HEK293T (cell line): Measurements from ENCODE around the gene PRDM13.
"Not testable (repeated sequence)": the region's sequence is repeated elsewhere in the genome, so short reads cannot be mapped to it uniquely, and the experiment has no call there.

Experiments
- CTCF ChIA-PET: fragments of 350-600 bp; formaldehyde crosslinking; extraction: SDS; loops from one replicate; lab custom pipeline; 2021; ENCODE audit warnings: antibody characterized with exemption, inconsistent platforms; lab: Yijun Ruan, JAX
- POLR2A ChIA-PET: fragments of 350-600 bp; formaldehyde crosslinking; extraction: SDS; loops from one replicate; lab custom pipeline; 2020; ENCODE audit warnings: antibody characterized with exemption, inconsistent platforms; lab: Yijun Ruan, JAX
- DNase-seq: peaks from one replicate; pipeline ENCODE4 v3.0.0; 2012; ENCODE audit warnings: mixed read lengths; ENCODE audit errors: extremely low spot score
- ARNT ChIP-seq: fragments of 450-650 bp; IDR thresholded peaks from 2 replicates; pipeline ENCODE4 v1.6.1; 2017; ENCODE audit warnings: mild to moderate bottlenecking
- BHLHE40 ChIP-seq: fragments of 450-650 bp; IDR thresholded peaks from 2 replicates; pipeline ENCODE4 v1.6.1; 2016; ENCODE audit warnings: mild to moderate bottlenecking, moderate library complexity, borderline replicate concordance
- CTBP1 ChIP-seq: fragments of 450-650 bp; IDR thresholded peaks from 2 replicates; pipeline ENCODE4 v1.6.1; 2016; ENCODE audit warnings: borderline replicate concordance
- ELF4 ChIP-seq: fragments of 450-650 bp; IDR thresholded peaks from 2 replicates; pipeline ENCODE4 v1.6.1; 2017; ENCODE audit warnings: antibody characterized with exemption
- FOXA1 ChIP-seq: fragments of 450-650 bp; IDR thresholded peaks from 2 replicates; pipeline ENCODE4 v1.6.1; 2016; ENCODE audit warnings: mild to moderate bottlenecking
- FOXK2 ChIP-seq: fragments of 450-650 bp; IDR thresholded peaks from 2 replicates; pipeline ENCODE4 v1.6.1; 2016; ENCODE audit warnings: mild to moderate bottlenecking
- FOXM1 ChIP-seq: fragments of 450-650 bp; IDR thresholded peaks from 2 replicates; pipeline ENCODE4 v1.6.1; 2017; ENCODE audit warnings: mild to moderate bottlenecking, borderline replicate concordance
- HDGF ChIP-seq: fragments of 450-650 bp; IDR thresholded peaks from 2 replicates; pipeline ENCODE4 v1.6.1; 2017; ENCODE audit warnings: antibody characterized with exemption, borderline replicate concordance
- L3MBTL2 ChIP-seq: fragments of 450-650 bp; conservative IDR thresholded peaks from 2 replicates; pipeline ENCODE4 v1.6.1; 2016; ENCODE audit warnings: mild to moderate bottlenecking
- LEF1 ChIP-seq: fragments of 450-650 bp; IDR thresholded peaks from 2 replicates; pipeline ENCODE4 v1.6.1; 2017; ENCODE audit warnings: mild to moderate bottlenecking, borderline replicate concordance
- NFRKB ChIP-seq: fragments of 450-650 bp; IDR thresholded peaks from 2 replicates; pipeline ENCODE4 v1.6.1; 2016; ENCODE audit warnings: mild to moderate bottlenecking, moderate library complexity
- SP1 ChIP-seq: fragments of 450-650 bp; IDR thresholded peaks from 2 replicates; pipeline ENCODE4 v1.6.1; 2017
- SUZ12 ChIP-seq: fragments of 450-650 bp; IDR thresholded peaks from 2 replicates; pipeline ENCODE4 v1.6.1; 2016; ENCODE audit warnings: mild to moderate bottlenecking
- TARDBP ChIP-seq: fragments of 450-650 bp; IDR thresholded peaks from 2 replicates; pipeline ENCODE4 v1.6.1; 2016
- ZNF384 ChIP-seq: fragments of 450-650 bp; IDR thresholded peaks from 2 replicates; pipeline ENCODE4 v1.6.1; 2016
- TF ChIP-seq, protein P1 (sequence below): fragments of 450-650 bp; IDR thresholded peaks from 2 replicates; pipeline ENCODE4 v1.6.1; 2016

Gene PRDM13

DNA sequence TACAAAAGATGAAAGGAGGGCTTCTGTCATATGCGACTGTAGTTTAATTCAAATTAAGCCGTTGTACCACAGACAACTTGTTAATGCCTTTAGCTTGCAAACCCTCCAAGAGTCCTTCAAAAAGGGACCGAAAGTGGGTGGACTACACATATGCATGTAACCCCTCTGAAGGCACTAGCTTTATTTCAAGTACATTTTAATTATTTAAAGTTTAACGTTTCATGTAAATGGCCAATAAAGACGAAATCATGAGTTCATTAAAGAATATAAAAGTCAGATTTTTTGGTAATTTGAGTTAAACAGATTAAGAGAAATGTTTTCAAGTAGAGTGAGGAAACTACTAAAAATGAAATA is 12.8 kb downstream of the PRDM13 start:
- ChIA-PET CTCF (no interaction called here), POLR2A (no interaction called here)
- TF ChIP-seq L3MBTL2 (no peak), ELF4 (no peak), FOXA1 (no peak), ARNT (no peak), ZNF384 (no peak)
- TF ChIP-seq, protein P1, sequence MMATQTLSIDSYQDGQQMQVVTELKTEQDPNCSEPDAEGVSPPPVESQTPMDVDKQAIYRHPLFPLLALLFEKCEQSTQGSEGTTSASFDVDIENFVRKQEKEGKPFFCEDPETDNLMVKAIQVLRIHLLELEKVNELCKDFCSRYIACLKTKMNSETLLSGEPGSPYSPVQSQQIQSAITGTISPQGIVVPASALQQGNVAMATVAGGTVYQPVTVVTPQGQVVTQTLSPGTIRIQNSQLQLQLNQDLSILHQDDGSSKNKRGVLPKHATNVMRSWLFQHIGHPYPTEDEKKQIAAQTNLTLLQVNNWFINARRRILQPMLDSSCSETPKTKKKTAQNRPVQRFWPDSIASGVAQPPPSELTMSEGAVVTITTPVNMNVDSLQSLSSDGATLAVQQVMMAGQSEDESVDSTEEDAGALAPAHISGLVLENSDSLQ: no peak
- no peak for DNase-seq

DNA sequence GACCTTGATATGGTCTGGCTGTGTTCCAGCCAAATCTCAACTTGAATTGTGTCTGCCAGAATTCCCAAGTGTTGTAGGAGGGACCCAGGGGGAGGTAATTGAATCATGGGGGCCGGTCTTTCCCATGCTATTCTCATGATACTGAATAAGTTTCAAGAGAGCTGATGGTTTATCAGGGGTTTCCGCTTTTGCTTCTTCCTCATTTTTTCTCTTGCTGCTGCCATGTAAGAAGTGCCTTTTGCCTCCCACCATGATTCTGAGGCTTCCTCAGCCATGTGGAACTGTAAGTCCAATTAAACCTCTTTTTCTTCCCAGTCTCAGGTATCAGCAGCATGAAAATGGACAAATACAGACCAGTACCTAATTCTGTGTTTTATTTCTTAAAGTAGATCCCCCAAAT is 15.4 kb downstream of the PRDM13 start:
- DNase-seq, POLR2A ChIA-PET, CTCF ChIA-PET: not testable (repeated sequence)

DNA sequence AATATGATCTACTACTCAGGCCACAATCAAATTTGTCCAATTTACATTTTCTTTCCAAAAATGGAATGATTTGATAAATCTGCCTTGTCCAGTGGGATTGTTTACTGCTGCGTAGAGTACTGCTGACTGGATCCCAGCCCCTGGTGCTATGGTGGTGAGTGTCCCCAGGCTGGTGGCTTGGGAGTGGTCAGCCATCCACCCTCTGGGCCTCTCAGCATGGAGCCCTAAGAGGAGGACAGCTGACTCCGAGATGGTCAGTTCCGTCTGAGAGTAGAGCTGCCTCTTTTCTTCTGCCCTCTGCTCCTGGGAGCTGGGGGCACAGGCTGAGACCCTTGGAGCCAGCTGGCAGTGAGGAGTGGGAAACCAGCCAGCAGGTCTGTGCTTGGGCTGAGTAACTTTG is 22.7 kb downstream of the PRDM13 start:
- ChIA-PET POLR2A (no interaction called here), CTCF (no interaction called here)
- no peak for DNase-seq
- no peak for TF ChIP-seq LEF1

DNA sequence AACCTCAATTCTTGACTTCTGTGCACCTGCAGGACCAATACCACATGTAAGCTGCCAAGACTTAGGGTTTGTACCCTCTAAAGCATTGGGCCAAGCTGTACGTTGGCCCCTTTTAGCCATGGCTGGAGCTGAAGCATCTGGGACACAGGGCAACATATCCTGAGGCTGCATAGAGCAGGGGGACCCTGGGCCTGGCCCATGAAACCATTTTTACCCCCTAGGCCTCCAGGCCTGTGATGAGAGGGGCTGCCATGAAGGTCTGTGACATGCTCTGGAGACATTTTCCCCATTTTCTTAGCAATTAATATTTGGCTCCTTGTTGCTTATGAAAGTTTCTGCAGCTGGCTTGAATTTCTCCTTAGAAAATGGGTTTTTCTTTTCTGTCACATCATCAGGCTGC is 31.0 kb downstream of the PRDM13 start:
- POLR2A ChIA-PET: no interaction called here
- TF ChIP-seq LEF1 (no peak), SUZ12 (no peak), FOXM1 (no peak), BHLHE40 (no peak), NFRKB (no peak), ELF4 (no peak), FOXK2 (no peak), ARNT (no peak), SP1 (no peak), CTBP1 (no peak), ZNF384 (no peak)
- TF ChIP-seq, protein P1: no peak
- CTCF ChIA-PET: no interaction called here
- DNase-seq: no peak

DNA sequence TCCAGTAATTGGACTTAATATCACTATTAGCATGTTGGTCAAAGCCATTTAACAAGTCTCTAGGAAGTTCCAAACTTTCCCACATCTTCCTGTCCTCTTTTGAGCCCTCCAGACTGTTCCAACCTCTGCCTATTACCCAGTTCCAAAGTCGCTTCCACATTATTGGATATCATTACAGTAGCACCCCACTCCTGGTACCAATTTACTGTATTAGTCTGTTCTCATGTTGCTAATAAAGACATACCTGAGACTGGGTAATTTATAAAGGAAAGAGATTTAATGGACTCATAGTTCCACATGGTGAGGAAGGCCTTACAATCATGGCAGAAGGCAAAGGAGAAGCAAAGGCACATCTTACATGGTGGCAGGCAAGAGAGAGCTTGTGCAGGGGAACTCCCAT is 31.7 kb downstream of the PRDM13 start:
- CTCF ChIA-PET: not testable (repeated sequence)

DNA sequence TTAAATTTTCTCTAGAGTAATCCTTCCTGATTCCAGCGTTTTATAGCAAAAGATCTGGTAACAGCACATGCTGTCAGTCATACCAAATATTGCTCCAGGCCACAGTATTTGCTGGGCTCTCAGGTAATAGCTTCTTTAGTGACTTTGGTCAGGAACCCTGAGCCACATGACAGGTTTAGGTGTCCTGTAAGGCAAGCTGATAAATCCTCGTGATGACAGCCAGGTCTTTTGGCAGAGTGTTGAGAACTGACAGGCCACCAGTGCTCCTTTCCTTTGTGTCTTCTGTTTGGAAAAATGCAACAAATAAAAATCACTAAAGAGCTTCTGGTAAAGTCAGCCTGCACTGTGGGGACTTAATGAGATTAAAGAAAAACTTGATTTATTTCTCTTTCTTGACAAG is 34.6 kb downstream of the PRDM13 start:
- CTCF ChIA-PET: interaction anchor here (0.6 kb wide), 1 partner anchor 58 kb away, joined by 4 read pairs; no protein-coding TSS in a partner anchor
- POLR2A ChIA-PET: no interaction called here
- TF ChIP-seq, protein P1: peak; percentile 61
- TF ChIP-seq ZNF384 (no peak), L3MBTL2 (no peak), SUZ12 (no peak)
- no peak for DNase-seq

More for the DNA sequence above, 31.7 kb downstream of the PRDM13 start:
- POLR2A ChIA-PET, DNase-seq: not testable (repeated sequence)

DNA sequence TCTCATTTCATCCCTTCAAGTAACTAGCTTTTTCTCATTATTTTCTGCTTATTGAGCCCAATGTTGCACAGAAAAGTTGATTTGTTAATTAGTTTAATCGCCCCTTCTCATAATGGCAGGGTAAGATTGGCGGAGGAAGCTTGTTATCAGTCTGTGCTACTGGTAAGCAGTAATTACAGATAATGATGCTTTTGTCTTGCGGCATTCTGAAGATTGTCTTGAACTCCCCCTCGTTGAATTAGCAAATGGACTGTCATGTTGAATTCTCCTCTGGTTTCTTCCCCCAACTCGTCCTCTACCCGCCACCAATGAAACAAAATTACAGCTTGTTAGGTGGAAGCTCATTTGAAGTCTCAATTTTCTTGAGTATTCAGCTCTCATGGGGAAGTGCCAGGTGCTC is 39.4 kb downstream of the PRDM13 start:
- TF ChIP-seq FOXA1 (no peak), HDGF (no peak), ZNF384 (no peak), NFRKB (no peak), TARDBP (no peak), L3MBTL2 (no peak), LEF1 (no peak), ARNT (no peak), SUZ12 (no peak), SP1 (no peak)
- TF ChIP-seq, protein P1: no peak
- ChIA-PET CTCF (no interaction called here), POLR2A (no interaction called here)
- no peak for DNase-seq

DNA sequence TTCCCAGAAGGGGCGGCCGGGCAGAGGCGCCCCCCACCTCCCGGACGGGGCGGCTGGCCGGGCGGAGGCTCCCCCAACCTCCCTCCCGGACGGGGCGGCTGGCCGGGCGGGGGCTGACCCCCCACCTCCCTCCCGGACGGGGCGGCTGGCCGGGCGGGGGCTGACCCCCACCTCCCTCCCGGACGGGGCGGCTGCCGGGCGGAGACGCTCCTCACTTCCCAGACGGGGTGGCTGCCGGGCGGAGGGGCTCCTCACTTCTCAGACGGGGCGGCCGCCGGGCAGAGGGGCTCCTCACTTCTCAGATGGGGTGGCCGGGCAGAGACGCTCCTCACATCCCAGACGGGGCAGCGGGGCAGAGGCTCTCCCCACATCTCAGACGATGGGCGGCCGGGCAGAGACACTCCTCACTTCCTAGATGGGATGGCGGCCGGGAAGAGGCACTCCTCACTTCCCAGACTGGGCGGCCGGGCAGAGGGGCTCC is 43.5 kb downstream of the PRDM13 start:
- POLR2A ChIA-PET, CTCF ChIA-PET, DNase-seq: not testable (repeated sequence)
